ENCODE measurements around the gene SVIL.

GRCh38 chr10:29591651-29591968 lies 43.2 kb downstream of the SVIL start:
- TF ChIP-seq POLR2A (IDR thresholded peaks at IDR 0.05) = no peak
- TF ChIP-seq, protein P1, sequence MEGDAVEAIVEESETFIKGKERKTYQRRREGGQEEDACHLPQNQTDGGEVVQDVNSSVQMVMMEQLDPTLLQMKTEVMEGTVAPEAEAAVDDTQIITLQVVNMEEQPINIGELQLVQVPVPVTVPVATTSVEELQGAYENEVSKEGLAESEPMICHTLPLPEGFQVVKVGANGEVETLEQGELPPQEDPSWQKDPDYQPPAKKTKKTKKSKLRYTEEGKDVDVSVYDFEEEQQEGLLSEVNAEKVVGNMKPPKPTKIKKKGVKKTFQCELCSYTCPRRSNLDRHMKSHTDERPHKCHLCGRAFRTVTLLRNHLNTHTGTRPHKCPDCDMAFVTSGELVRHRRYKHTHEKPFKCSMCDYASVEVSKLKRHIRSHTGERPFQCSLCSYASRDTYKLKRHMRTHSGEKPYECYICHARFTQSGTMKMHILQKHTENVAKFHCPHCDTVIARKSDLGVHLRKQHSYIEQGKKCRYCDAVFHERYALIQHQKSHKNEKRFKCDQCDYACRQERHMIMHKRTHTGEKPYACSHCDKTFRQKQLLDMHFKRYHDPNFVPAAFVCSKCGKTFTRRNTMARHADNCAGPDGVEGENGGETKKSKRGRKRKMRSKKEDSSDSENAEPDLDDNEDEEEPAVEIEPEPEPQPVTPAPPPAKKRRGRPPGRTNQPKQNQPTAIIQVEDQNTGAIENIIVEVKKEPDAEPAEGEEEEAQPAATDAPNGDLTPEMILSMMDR (IDR thresholded peaks at IDR 0.05 in 4 of 5, conservative IDR thresholded peaks at IDR 0.05 in 1 of 5) = no peak
